GM12873 (cell line): Measurements from ENCODE around the gene SLX9.

Source experiments
- CTCF ChIP-seq: IDR thresholded peaks from 2 replicates; pipeline ENCODE4 v1.5.1; 2012; ENCODE audit warnings: low read depth, mild to moderate bottlenecking, moderate library complexity, low read length, control low read depth; ENCODE audit not compliant: insufficient read depth; ENCODE audit errors: missing control alignments

SLX9 gene

DNA sequence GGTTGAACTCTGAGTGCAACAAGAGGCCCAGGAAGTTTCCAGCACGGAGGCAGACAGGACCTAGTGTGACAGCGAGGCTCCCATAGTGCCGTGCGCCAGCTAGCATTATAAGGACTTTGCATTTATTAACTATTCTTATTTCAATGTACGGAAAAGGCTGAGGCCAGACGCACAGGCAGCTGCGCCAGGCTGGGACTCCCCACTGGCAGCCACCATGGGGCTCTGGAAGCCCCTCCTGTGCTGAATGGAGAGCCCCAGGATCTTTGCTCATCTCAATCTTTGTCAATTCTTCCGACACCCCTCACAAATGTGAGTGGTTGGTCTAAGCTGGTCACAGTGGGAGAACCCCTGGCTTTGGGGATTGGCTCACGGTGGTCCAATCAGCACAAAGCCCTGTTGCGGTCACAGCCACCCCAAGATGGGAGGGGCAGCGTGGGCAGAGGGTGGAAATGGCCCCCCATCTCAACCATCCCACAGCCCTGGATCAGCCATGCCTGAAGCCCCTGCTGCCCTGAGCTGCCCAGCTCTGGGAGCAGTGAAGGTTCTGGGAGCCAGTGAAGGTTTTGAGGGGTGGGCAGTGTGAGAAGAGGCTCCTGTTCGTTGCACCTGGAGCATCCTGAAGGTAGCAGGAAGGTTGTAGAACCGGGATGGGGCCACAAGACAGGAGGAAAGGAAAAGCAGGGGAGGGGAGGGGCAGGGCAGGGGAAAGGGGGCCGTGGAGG lies 75.1 kb downstream of the SLX9 start:
- no peak for TF ChIP-seq CTCF

DNA sequence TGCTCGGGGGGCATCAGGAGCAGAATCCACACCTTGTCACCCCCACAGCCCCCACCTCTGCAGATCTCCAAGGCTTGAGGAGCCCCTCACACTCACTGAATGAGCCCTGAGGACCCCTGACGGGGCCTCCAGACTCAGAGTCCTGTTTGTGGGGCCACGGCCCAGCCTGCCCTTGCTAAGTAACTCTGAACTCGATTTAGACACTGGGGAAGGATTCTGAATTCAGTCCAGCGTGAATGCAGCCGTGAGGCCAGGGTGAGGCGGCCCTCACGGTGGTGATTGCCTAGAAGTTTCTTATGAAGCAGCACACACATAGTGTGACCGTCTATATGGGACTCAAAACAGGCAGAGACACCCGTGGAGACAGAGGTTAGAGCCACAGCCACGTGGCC lies 75.6 kb downstream of the SLX9 start:
- TF ChIP-seq CTCF, result no peak

- TF ChIP-seq CTCF, result no peak
Measured at GRCh38 chr21:45016031-45016405, 76.2 kb downstream of the SLX9 start.

DNA sequence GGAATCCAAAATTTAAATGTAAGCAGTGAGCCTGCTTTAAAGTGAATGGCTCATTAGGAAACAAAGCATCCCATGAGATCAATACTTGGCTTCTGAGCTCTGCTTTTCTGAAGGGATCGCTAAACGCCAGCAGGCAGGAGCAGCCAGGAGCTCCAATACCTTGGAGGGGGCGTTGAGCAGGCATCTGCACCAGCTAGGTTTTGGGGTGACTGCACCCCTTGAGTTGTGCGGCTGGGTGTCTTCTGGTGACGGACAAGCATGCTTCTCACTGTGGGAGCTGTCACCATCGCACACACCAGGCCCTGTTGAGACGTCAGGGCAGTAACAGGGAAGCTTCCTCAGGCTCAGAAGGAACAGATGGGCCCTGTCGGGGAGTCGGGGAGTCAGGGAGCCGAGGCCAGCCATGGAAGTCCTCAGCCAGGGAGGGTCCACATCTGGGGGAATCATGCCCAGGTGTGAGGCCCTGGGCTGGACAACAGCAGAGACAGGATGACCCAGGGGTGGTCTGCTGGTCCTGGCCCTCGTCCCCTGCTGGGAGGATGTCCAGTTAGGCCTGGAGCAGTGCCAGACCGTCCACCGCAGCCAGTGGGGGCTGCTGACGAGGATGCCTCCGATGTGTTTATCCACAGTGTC lies 76.7 kb downstream of the SLX9 start:
- no peak for TF ChIP-seq CTCF

GRCh38 chr21:45017039-45017960 lies 77.5 kb downstream of the SLX9 start:
- no peak for TF ChIP-seq CTCF

DNA sequence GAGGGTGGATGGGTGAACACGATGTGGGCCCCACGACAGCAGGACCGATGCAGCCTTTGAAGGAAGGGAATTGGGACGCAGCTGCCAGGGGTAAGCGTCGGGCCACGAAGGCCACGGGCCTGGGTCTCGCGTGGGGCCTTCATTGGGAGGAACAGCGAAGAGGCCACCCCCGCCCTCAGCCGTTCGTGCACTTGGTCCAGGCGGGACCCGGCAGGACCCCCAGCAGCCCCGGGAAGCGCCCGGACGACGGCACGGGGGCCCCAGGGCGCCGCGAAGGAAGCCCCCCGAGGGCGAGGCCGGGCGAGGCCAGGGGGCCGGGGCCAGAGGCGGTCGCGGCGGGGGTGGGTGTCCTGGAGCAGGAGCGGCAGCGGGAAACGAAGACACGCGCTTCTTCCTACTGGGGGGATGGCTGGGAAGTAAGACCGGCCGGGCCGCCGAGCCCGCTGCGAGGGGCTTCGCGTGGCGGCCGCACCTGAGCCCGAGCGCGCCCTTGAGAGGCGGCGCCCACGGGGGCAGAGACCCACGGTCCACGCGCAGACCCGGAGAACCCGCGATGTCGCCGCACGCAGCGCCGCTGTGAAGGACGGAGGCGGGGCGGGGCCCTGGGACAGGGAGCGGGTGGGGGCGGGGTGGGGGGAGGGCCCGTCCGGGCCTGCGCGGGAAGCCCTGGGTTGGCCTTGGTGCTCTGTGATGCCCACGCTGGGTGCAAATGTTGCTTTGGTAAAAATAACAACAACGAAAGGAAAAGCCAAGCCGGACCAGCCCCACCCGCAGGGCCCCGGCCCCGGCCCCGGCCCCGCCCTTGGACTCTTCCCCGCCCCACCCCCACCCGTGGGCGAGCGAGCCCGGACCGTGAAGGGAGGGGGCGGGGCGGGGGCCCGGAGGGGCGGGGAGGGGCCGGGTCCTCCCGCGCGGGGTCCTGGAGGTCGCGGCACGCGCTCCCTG lies 78.6 kb downstream of the SLX9 start:
- TF ChIP-seq CTCF, result no peak
